Measurements from ENCODE around the gene NAT10. TPM values are rescaled to one million over a fixed set of nuclear protein-coding genes. Genes with fewer than 3 reads are reported as not detected.

Gene NAT10
- total RNA-seq, 1 experiment from 2014 or later, result 103 TPM

- no peak overlapping the region for H3K4me2 ChIP-seq (ENCODE audit: insufficient read depth, insufficient read length, low read length)
- H2AK5ac ChIP-seq (ENCODE audit: insufficient read length, low read length), result no peak overlapping the region
- H4K5ac ChIP-seq (ENCODE audit: insufficient read length, low read depth, low read length), result no peak overlapping the region
- H3K23me2 ChIP-seq (ENCODE audit: insufficient read length, low read depth, low read length, poor library complexity, severe bottlenecking), result no peaks in the 10 kb centered on the region
- no peak overlapping the region for H3K27ac ChIP-seq (ENCODE audit: insufficient read length, low read depth, low read length)
- H3T11ph ChIP-seq (ENCODE audit: low read length), result no peak overlapping the region
- H3K4ac ChIP-seq (ENCODE audit: low read depth, low read length), result no peak overlapping the region
- H4K20me1 ChIP-seq (ENCODE audit: control insufficient read depth, insufficient read depth, insufficient read length), result no peaks in the 10 kb centered on the region
- H2BK5ac ChIP-seq (ENCODE audit: insufficient read length, low read length), result no peak overlapping the region
- H2BK120ac ChIP-seq (ENCODE audit: low read depth, low read length, poor library complexity, severe bottlenecking), result no peak overlapping the region
- no peak overlapping the region for H4K91ac ChIP-seq (ENCODE audit: insufficient read length, low read depth, low read length)
- H3K23ac ChIP-seq (ENCODE audit: insufficient read length, low read depth, low read length), result no peak overlapping the region
- H4K8ac ChIP-seq (replicated peaks; ENCODE audit: insufficient read length, low read depth, low read length), result no peak overlapping the region
- H2AFZ ChIP-seq (ENCODE audit: low read length), result no peak overlapping the region
- H3K27me3 ChIP-seq (ENCODE audit: insufficient read depth, low read length), result no peaks in the 10 kb centered on the region
- H2BK20ac ChIP-seq (ENCODE audit: low read depth, low read length, poor library complexity, severe bottlenecking), result no peak overlapping the region
- peaks cover 29 to 62% (median 46%) of the 10 kb centered on the region in 3 experiments for H3K36me3 Mint-ChIP-seq (ENCODE audit: insufficient read depth in 1 of 3, low read depth in 3 of 3)
- no peak overlapping the region for H3K18ac ChIP-seq (ENCODE audit: insufficient read length, low read depth, low read length)
- H3K9ac ChIP-seq (ENCODE audit: extremely low read depth, insufficient read length, low read length), result no peak overlapping the region
- no peak overlapping the region for H2BK12ac ChIP-seq (ENCODE audit: insufficient read length, low read depth, low read length)
- H3K27me3 Mint-ChIP-seq (ENCODE audit: low read depth), result no peaks in the 10 kb centered on the region; the same call in 1 of the 2 replicates
- H3K9me3 Mint-ChIP-seq, result peaks cover 5 to 6% of the 10 kb centered on the region in 2 experiments; a peak in 4 of 5 replicates
- H3K9me3 ChIP-seq (ENCODE audit: control insufficient read depth, low read depth, low read length), result no peaks in the 10 kb centered on the region
- H3K79me2 ChIP-seq (ENCODE audit: insufficient read depth, low read length), result peaks cover 75% of the 10 kb centered on the region
- no CpG with 5 or more reads among the region's 2 CpGs for WGBS (ENCODE audit: extremely low coverage, insufficient read length, low lambda C conversion rate)
- no peaks in the 10 kb centered on the region for H3K4me1 ChIP-seq (ENCODE audit: insufficient read depth, low read length)
- TF ChIP-seq CTCF (conservative IDR thresholded peaks at IDR 0.05), result no peak
- H3K56ac ChIP-seq (ENCODE audit: insufficient read length, low read depth, low read length), result no peak overlapping the region
- H3K14ac ChIP-seq (ENCODE audit: insufficient read depth, low read length), result no peak overlapping the region
- H3K27ac Mint-ChIP-seq, result no peak overlapping the region
- H3K4me1 Mint-ChIP-seq, result peaks cover 24 to 38% of the 10 kb centered on the region in 2 experiments
- H3K79me1 ChIP-seq (ENCODE audit: insufficient read depth, low read depth, low read length, poor library complexity, severe bottlenecking), result no peaks in the 10 kb centered on the region
- H3K4me3 Mint-ChIP-seq, result peak overlapping the region; percentile 30 to 42; a peak in 1 of 5 replicates
- DNase-seq, result no peak
- H2BK15ac ChIP-seq (ENCODE audit: low read depth, low read length), result no peak overlapping the region
Observed at GRCh38 chr11:34056672-34057071, 48.8 kb upstream of the NAT10 start.

All from H9 (cell line).